Measurements from ENCODE around the gene CNTNAP5.

Gene CNTNAP5

GRCh38 chr2:124774781-124775180, 749.7 kb downstream of the CNTNAP5 start:
- Histone ChIP-seq H3K36me3 (ENCODE audit: control insufficient read depth, insufficient read depth, low read length) (no peaks in the 10 kb centered on the region), H3K79me2 (no peaks in the 10 kb centered on the region), H3K4me3 (ENCODE audit: low read depth, low read length) (no peak overlapping the region), H3K4me1 (no peaks in the 10 kb centered on the region), H3K27me3 (ENCODE audit: control insufficient read depth, insufficient read depth, low read length) (no peaks in the 10 kb centered on the region), H2AFZ (no peak overlapping the region), H3K27ac (no peak overlapping the region), H3K9me3 (ENCODE audit: control insufficient read depth, low read length) (no peaks in the 10 kb centered on the region), H3K9ac (no peak overlapping the region), H3K4me2 (ENCODE audit: low read length) (no peak overlapping the region)
- TF ChIP-seq, protein P1, sequence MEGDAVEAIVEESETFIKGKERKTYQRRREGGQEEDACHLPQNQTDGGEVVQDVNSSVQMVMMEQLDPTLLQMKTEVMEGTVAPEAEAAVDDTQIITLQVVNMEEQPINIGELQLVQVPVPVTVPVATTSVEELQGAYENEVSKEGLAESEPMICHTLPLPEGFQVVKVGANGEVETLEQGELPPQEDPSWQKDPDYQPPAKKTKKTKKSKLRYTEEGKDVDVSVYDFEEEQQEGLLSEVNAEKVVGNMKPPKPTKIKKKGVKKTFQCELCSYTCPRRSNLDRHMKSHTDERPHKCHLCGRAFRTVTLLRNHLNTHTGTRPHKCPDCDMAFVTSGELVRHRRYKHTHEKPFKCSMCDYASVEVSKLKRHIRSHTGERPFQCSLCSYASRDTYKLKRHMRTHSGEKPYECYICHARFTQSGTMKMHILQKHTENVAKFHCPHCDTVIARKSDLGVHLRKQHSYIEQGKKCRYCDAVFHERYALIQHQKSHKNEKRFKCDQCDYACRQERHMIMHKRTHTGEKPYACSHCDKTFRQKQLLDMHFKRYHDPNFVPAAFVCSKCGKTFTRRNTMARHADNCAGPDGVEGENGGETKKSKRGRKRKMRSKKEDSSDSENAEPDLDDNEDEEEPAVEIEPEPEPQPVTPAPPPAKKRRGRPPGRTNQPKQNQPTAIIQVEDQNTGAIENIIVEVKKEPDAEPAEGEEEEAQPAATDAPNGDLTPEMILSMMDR (IDR thresholded peaks at IDR 0.05): no peak

GRCh38 chr2:124776332-124776731, 751.2 kb downstream of the CNTNAP5 start:
- H3K4me1 ChIP-seq: no peaks in the 10 kb centered on the region
- TF ChIP-seq, protein P1 (IDR thresholded peaks at IDR 0.05): no peak
- H3K9ac ChIP-seq: no peak overlapping the region
- no peaks in the 10 kb centered on the region for H3K9me3 ChIP-seq (ENCODE audit: control insufficient read depth, low read length)
- no peak overlapping the region for H3K27ac ChIP-seq
- no peaks in the 10 kb centered on the region for H3K27me3 ChIP-seq (ENCODE audit: control insufficient read depth, insufficient read depth, low read length)
- no peak overlapping the region for H3K4me2 ChIP-seq (ENCODE audit: low read length)
- H3K79me2 ChIP-seq: no peaks in the 10 kb centered on the region
- H2AFZ ChIP-seq: no peak overlapping the region
- H3K36me3 ChIP-seq (ENCODE audit: control insufficient read depth, insufficient read depth, low read length): no peaks in the 10 kb centered on the region
- H3K4me3 ChIP-seq (ENCODE audit: low read depth, low read length): no peak overlapping the region

DNA sequence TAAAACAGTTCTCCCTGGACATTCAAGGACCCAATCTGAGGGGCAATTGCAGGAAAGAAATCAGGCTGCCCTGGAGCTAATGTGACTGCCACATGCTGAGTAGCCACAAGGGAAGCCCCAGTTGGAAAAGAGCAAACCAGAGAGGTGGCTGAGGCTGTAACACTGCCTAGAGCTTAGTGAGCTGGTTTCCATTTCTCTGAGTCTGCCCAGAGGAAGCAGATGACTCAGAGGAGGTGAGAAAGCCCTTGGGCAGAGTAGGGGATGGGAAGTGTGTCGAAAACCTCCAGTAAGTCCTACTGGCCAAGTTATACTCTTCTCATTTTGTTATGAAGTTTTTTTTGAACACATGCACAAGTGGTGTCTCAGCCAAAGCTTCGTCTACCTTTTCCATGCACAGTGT, 753.0 kb downstream of the CNTNAP5 start:
- Histone ChIP-seq H3K9me3 (ENCODE audit: control insufficient read depth, low read length) (no peaks in the 10 kb centered on the region), H3K36me3 (ENCODE audit: control insufficient read depth, insufficient read depth, low read length) (no peaks in the 10 kb centered on the region), H3K4me2 (ENCODE audit: low read length) (no peak overlapping the region), H3K79me2 (no peaks in the 10 kb centered on the region), H3K4me3 (ENCODE audit: low read depth, low read length) (no peak overlapping the region), H3K4me1 (no peaks in the 10 kb centered on the region), H3K27me3 (ENCODE audit: control insufficient read depth, insufficient read depth, low read length) (no peaks in the 10 kb centered on the region), H3K27ac (no peak overlapping the region), H3K9ac (no peak overlapping the region), H2AFZ (no peak overlapping the region)
- TF ChIP-seq, protein P1 (IDR thresholded peaks at IDR 0.05): no peak

- H3K36me3 ChIP-seq (ENCODE audit: control insufficient read depth, insufficient read depth, low read length): no peaks in the 10 kb centered on the region
- no peak overlapping the region for H2AFZ ChIP-seq
- H3K4me1 ChIP-seq: no peaks in the 10 kb centered on the region
- H3K9ac ChIP-seq: no peak overlapping the region
- H3K27ac ChIP-seq: no peak overlapping the region
- no peak overlapping the region for H3K4me2 ChIP-seq (ENCODE audit: low read length)
- no peaks in the 10 kb centered on the region for H3K27me3 ChIP-seq (ENCODE audit: control insufficient read depth, insufficient read depth, low read length)
- no peaks in the 10 kb centered on the region for H3K79me2 ChIP-seq
- TF ChIP-seq, protein P1 (IDR thresholded peaks at IDR 0.05): no peak
- H3K4me3 ChIP-seq (ENCODE audit: low read depth, low read length): no peak overlapping the region
- H3K9me3 ChIP-seq (ENCODE audit: control insufficient read depth, low read length): no peaks in the 10 kb centered on the region
Observed at GRCh38 chr2:124796647-124797046, 771.6 kb downstream of the CNTNAP5 start.

- no peak overlapping the region for H3K9ac ChIP-seq
- no peaks in the 10 kb centered on the region for H3K4me1 ChIP-seq
- H3K4me3 ChIP-seq (ENCODE audit: low read depth, low read length): no peak overlapping the region
- no peaks in the 10 kb centered on the region for H3K79me2 ChIP-seq
- no peak overlapping the region for H2AFZ ChIP-seq
- TF ChIP-seq, protein P1 (IDR thresholded peaks at IDR 0.05): no peak
- H3K27ac ChIP-seq: no peak overlapping the region
- no peaks in the 10 kb centered on the region for H3K9me3 ChIP-seq (ENCODE audit: control insufficient read depth, low read length)
- no peaks in the 10 kb centered on the region for H3K27me3 ChIP-seq (ENCODE audit: control insufficient read depth, insufficient read depth, low read length)
- no peak overlapping the region for H3K4me2 ChIP-seq (ENCODE audit: low read length)
- no peaks in the 10 kb centered on the region for H3K36me3 ChIP-seq (ENCODE audit: control insufficient read depth, insufficient read depth, low read length)
Observed at GRCh38 chr2:124797049-124797448, 772.0 kb downstream of the CNTNAP5 start.
